ENCODE measurements around the gene FLVCR1.
"Not testable (repeated sequence)": the region's sequence is repeated elsewhere in the genome, so short reads cannot be mapped to it uniquely, and the experiment has no call there.

FLVCR1 gene

GRCh38 chr1:212860713-212861581 lies 2.9 kb downstream of the FLVCR1 start:
- DNase-seq (ENCODE audit: low read depth in 2 of 2), result no peak

- no peak for DNase-seq (ENCODE audit: low read depth in 2 of 2)
Measured at GRCh38 chr1:212862111-212862690, 4.1 kb downstream of the FLVCR1 start.

- DNase-seq (ENCODE audit: low read depth in 2 of 2), result not testable (repeated sequence)
Measured at GRCh38 chr1:212863345-212863744, 5.3 kb downstream of the FLVCR1 start.

GRCh38 chr1:212864201-212864600 lies 6.1 kb downstream of the FLVCR1 start:
- no peak for DNase-seq (ENCODE audit: low read depth in 2 of 2)

- no peak for DNase-seq (ENCODE audit: low read depth in 2 of 2)
Measured at GRCh38 chr1:212867192-212867591, 9.1 kb downstream of the FLVCR1 start.

- DNase-seq (ENCODE audit: low read depth in 2 of 2), result no peak
Measured at GRCh38 chr1:212871976-212872375, 13.9 kb downstream of the FLVCR1 start.

- DNase-seq (ENCODE audit: low read depth in 2 of 2), result no peak
Measured at GRCh38 chr1:212873518-212873917, 15.4 kb downstream of the FLVCR1 start.

- no peak for DNase-seq (ENCODE audit: low read depth in 2 of 2)
Measured at GRCh38 chr1:212878418-212878817, 20.3 kb downstream of the FLVCR1 start.

GRCh38 chr1:212879947-212880690 lies 22.0 kb downstream of the FLVCR1 start:
- no peak for DNase-seq (ENCODE audit: low read depth in 2 of 2)

GRCh38 chr1:212884592-212884991 lies 26.5 kb downstream of the FLVCR1 start:
- DNase-seq (ENCODE audit: low read depth in 2 of 2), result no peak

- DNase-seq (ENCODE audit: low read depth in 2 of 2), result no peak
Measured at GRCh38 chr1:212892108-212892507, 34.0 kb downstream of the FLVCR1 start.

GRCh38 chr1:212899845-212900244 lies 41.8 kb downstream of the FLVCR1 start:
- no peak for DNase-seq (ENCODE audit: low read depth in 2 of 2)

GRCh38 chr1:212901290-212901689 lies 43.2 kb downstream of the FLVCR1 start:
- no peak for DNase-seq (ENCODE audit: low read depth in 2 of 2)

GRCh38 chr1:212902054-212902453 lies 44.0 kb downstream of the FLVCR1 start:
- no peak for DNase-seq (ENCODE audit: low read depth in 2 of 2)

GRCh38 chr1:212903664-212904063 lies 45.6 kb downstream of the FLVCR1 start:
- no peak for DNase-seq (ENCODE audit: low read depth in 2 of 2)

GRCh38 chr1:212908071-212908470 lies 50.0 kb downstream of the FLVCR1 start:
- DNase-seq (ENCODE audit: low read depth in 2 of 2), result not testable (repeated sequence)

GRCh38 chr1:212908971-212909370 lies 50.9 kb downstream of the FLVCR1 start:
- no peak for DNase-seq (ENCODE audit: low read depth in 2 of 2)

GRCh38 chr1:212909652-212910063 lies 51.6 kb downstream of the FLVCR1 start:
- no peak for DNase-seq (ENCODE audit: low read depth in 2 of 2)

GRCh38 chr1:212910213-212910612 lies 52.1 kb downstream of the FLVCR1 start:
- DNase-seq (ENCODE audit: low read depth in 2 of 2), result not testable (repeated sequence)

- not testable (repeated sequence) for DNase-seq (ENCODE audit: low read depth in 2 of 2)
Measured at GRCh38 chr1:212913638-212914037, 55.6 kb downstream of the FLVCR1 start.

GRCh38 chr1:212914110-212914509 lies 56.0 kb downstream of the FLVCR1 start:
- not testable (repeated sequence) for DNase-seq (ENCODE audit: low read depth in 2 of 2)

GRCh38 chr1:212914789-212915188 lies 56.7 kb downstream of the FLVCR1 start:
- DNase-seq (ENCODE audit: low read depth in 2 of 2), result no peak

All from stimulated activated CD4-positive, alpha-beta T cell treated with anti-CD3 and anti-CD28 coated beads, Interleukin-12 subunit alpha, Interleukin-12 subunit beta, amount 100 ng/mL, for 24 hours (primary cell).